C1 segment of cervical spinal cord (tissue), 14 donors: ENCODE data around the gene ZNF202.
"Not testable (repeated sequence)": the region's sequence is repeated elsewhere in the genome, so short reads cannot be mapped to it uniquely, and the experiment has no call there.

Experiments
- DNase-seq, 14 donors: peaks; one replicate each; lab custom pipeline; 2025; lab: John Stamatoyannopoulos, UW

ZNF202 gene

DNA sequence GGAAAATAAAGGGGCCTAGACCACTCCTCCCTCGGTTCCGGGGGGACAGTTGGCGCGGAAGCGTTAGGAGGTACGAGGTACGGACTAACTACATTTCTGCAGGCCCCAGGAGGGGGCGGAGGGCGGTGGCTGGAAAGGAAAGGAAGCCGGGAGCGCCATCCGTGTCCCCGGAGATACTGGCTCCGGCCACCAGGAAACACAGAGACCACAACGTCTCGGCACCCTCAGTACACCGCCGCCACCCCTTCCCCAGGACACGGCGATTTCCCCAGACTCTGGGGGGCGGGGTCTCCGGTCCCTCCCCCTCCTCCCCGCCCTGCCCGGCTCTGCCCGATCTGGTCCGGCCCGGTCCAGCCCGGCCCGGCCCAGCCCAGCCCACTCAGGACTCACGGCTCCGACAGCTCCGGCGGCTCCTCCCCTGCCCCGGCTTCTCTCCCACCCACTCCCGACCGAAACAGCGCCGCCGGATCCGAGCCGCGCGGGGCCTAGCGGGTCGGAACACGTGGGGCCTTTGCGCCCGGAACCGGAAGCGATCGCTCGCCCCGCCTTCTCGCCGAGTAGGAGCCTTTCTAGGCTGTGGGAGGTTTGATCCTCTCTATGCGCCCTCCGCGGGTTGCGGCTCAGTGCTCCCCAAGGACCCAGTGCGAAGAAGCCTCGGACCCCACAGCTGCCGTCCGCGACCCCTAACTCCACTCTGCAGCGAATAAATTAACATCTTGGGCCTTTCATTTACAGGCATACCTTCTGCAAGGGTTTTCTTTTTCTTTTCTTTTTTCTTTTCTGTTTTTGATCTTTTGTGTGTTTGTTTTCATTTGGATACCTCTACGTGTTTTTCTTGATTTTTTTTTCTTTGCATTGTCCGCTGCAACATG lies at the start of gene ZNF202:
Gene ZNF202, minus strand, starts transcription at position 502 of the 872 bp plus-strand sequence. CDS start 10,772 bp downstream, outside the sequence.
- DNase-seq, result peak; percentile 33 to 90 (median 84)

DNA sequence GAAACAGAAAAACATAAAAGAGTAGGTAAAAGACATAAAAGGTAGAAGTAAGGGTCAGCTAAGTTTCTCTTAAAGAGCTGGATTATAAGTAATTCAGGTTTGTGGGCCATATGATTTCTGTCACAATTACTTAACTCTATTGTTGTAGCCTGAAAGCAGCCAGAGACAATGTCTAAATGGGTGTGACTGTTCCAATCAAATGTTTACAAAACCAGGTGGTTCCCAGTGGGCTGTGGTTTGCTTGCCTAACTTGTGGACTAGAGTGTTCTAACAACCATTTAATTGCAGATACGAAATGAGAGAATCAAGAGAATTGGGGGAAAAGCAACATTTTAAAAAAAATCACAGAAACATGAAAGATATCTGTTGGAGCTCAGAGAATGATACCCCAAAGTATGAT lies 42.1 kb upstream of the ZNF202 start:
- no peak for DNase-seq

DNA sequence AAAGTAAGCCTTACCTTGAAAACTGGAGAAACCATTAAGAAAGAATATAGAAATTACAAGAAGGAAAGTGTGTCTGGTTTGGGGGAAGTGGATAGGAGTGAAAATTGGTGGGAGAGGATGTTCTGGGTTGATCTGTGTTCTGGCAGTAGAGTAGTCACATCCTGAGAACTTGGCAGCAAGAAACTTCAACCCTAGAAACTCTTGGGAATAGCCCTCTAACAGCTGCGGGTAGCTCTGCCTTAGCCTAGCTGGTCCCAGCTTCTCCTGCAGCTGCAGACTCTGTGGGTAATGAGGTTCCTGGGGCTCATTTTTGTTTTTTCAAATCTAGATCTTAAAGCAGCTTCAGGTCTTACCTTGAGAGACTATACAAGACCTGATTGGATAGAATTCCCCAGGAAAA lies 37.1 kb upstream of the ZNF202 start:
- no peak for DNase-seq

- no peak for DNase-seq
These were observed 34.5 kb upstream of the ZNF202 start for GRCh38 chr11:123775715-123776549.

GRCh38 chr11:123775289-123775688 lies 33.8 kb upstream of the ZNF202 start:
- DNase-seq, result no peak

GRCh38 chr11:123773959-123774358 lies 32.5 kb upstream of the ZNF202 start:
- no peak for DNase-seq

DNA sequence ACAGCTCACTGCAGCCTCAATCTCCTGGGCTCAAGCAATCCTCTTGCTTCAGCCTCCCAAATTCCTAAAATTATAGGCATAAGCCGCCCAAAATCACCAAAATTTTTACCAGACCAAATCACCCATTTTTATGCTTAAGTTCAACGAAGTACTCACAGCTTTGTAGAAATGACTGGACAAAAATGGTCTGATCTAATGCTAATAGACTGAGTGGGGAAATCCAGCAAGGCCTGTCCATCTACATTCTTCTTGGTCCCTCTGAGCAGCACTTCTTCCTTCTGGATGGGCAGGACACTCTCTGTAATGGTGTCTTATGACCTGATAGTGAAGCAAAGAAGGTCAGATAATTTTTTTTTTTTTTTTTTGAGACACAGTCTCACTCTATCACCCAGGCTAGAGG lies 31.6 kb upstream of the ZNF202 start:
- no peak for DNase-seq

DNA sequence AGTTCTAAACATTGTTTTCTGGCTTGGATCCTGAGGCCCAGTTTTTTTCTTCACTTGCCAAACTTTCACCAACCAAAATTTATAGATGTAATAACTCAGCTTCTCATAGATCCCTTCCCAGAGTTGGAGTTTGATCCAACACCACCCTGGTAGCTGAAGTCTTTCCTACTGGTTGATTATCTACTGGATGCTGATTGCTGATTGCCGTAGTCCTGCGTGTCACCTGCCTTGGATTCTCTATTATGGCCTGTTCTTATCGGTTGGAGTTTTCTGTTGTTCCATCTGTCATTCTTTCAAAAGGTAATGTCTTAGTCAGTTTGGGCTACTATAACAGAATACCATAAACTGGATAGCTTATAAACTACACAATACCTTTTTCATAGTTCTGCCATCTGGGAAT lies 30.2 kb upstream of the ZNF202 start:
- DNase-seq, result no peak

DNA sequence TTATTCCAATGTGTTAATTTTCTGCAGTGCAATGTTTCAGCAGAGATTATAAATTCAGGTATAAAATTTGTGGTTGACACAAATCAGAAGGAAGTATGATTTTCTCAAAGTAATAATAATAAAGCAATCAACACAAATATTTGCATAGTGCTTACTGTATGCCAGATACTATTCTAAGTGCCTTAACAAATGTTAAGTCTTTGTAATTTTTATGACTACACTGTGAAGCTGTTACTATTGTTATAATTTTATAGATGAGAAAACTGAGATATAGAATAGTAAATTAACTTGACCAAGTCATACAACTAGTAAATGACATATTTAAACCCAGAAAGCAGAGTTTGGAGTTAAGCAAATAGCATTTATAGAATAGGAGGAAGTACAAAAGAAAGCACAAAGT lies 29.3 kb upstream of the ZNF202 start:
- DNase-seq, result no peak

- DNase-seq, result no peak
These were observed 24.1 kb upstream of the ZNF202 start for GRCh38 chr11:123765601-123766000.

DNA sequence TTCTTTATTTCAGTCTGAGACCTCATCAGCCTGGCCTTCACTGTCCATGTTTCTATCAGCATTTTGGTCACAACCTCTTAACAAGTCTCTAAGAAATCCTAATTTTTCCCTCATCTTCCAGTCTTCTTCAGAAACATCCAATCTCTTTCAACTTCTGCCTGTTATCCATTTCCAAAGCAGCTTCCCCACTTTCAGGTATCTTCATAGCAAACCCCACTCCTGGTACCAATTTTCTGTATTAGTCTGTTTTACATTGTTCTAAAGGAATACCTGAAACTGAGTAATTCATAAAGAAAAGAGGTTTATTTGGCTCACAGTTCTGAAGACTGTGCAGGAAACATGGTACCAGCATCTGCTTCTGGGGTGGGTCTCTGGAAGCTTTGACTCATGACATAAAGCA lies 21.0 kb upstream of the ZNF202 start:
- DNase-seq, result no peak

DNA sequence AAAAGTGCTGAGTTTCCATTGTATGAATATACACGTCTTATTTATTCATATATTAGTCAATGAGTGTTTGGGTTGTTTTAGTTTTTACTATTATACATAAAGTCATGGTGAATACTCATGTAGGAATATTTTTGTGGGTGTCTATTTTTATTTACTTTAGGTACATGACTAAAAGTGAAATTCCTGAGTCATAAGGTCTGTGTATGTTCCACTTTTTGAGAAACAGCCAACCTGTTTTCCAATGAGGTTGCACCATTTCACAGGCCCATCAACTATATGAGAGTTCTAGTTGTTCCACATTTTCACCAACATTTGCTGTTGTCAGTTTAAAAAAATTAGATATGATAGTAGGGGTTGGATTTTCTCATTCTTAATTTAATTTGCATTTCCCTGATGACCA lies 19.4 kb upstream of the ZNF202 start:
- DNase-seq, result no peak

- DNase-seq, result no peak
These were observed 16.5 kb upstream of the ZNF202 start for GRCh38 chr11:123757976-123758375.

DNA sequence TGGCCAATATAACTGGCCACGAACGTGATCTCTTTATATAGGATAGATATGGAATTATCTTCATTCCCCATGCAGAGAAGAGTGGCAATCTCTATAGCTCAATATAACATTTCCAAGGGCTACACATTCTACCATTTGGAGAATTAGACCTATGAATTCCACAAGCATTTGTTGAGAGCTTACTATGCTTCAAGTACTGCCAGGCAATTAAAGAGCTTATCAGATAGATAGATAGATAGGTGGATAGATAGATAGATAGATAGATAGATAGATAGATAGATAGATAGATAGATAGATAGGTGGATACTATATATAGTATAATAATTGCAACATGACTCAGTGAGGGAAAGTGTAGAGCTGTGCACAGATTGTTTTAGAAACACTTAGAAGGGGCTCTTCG lies 14.4 kb upstream of the ZNF202 start:
- no peak for DNase-seq

DNA sequence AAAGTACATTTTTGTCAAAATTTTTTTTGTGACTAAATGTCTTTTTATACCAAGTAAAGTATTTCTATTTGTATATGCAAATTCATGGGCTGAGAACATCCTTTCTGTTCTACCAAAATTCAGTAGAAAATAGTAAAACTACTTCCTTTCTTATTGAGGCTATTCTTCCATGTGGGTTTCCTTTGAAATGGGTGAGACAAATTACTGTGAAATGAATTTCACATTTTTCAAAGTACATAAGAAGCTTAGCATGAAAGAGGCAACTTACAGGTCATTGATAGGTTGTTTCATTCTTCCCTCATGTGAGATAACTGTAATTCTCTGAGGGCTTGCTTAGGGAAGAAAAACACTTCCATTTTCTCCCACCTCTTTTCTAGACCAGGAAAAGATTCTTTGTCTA lies 13.9 kb upstream of the ZNF202 start:
- no peak for DNase-seq

GRCh38 chr11:123754101-123754568 lies 12.7 kb upstream of the ZNF202 start, which contains the start of gene OR6X1:
Gene OR6X1 (minus strand): TSS chr11:123754518. CDS start chr11:123754518, 0 bp downstream.
- no peak for DNase-seq

GRCh38 chr11:123753110-123753509 lies 11.7 kb upstream of the ZNF202 start:
- no peak for DNase-seq

GRCh38 chr11:123751781-123752180 lies 10.3 kb upstream of the ZNF202 start:
- no peak for DNase-seq

GRCh38 chr11:123748349-123748748 lies 6.9 kb upstream of the ZNF202 start:
- not testable (repeated sequence) for DNase-seq

GRCh38 chr11:123745764-123746451 lies 4.4 kb upstream of the ZNF202 start:
- no peak for DNase-seq

- no peak for DNase-seq
These were observed 1.3 kb upstream of the ZNF202 start for GRCh38 chr11:123742724-123743120.
